Measurements from ENCODE around the gene SORBS2. TPM values are rescaled to one million over a fixed set of nuclear protein-coding genes. Genes with fewer than 3 reads are reported as not detected.

SORBS2 gene
- total and polyA plus RNA-seq, 2 of the 4 experiments (the other 2 are of a cell fraction): 0.18 TPM; not detected in 1

DNA sequence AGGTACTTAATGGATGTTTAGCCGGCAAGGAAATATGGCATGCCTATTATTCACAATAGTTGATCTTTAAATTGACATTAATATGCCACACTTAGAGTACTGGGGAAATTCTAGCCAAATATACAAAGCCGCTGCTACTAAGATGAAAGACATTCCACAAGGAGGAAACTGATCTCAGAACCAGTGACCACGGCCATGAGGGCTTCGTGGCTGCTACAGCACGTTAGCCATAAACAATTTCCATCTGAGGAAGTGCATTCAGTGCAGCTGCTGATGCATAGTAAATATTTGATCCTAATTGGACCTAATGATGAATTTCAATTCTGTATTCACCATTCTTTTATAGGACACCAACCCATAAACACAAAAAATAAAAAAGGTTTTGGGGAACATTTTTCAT, 59.1 kb downstream of the SORBS2 start:
- POLR2A ChIA-PET (ENCODE audit: unreplicated experiment): no interaction called here
- Histone ChIP-seq H3K14ac (replicated peaks; ENCODE audit: low read depth, low read length) (no peak overlapping the region), H3K18ac (ENCODE audit: low read depth, low read length) (no peak overlapping the region), H3K23ac (ENCODE audit: low read depth, low read length) (no peak overlapping the region), H4K8ac (ENCODE audit: low read depth in 2 of 2, low read length in 2 of 2) (no peak overlapping the region), H3K4me2 (ENCODE audit: low read depth, low read length) (no peak overlapping the region), H4K20me1 (ENCODE audit: insufficient read depth, low read length) (no peaks in the 10 kb centered on the region), H3K4ac (ENCODE audit: low read depth, low read length) (no peak overlapping the region), H3K9me1 (ENCODE audit: insufficient read depth, low read length) (no peaks in the 10 kb centered on the region; the same call in 1 of the 2 replicates), H4K5ac (ENCODE audit: low read depth, low read length) (no peak overlapping the region), H2BK20ac (ENCODE audit: low read depth, low read length) (no peak overlapping the region), H2BK15ac (ENCODE audit: low read depth, low read length) (no peak overlapping the region), H3K9me3 (ENCODE audit: control insufficient read depth, insufficient read depth, low read length) (no peaks in the 10 kb centered on the region), H3K27ac (ENCODE audit: insufficient read depth, low read length) (no peak overlapping the region), H3K4me3 (ENCODE audit: insufficient read depth, low read depth, low read length) (no peak overlapping the region), H2BK5ac (ENCODE audit: low read depth, low read length, poor library complexity, severe bottlenecking) (no peak overlapping the region), H3K27me3 (ENCODE audit: control insufficient read depth, insufficient read depth, low read length) (peaks cover 29% of the 10 kb centered on the region), H3K9ac (ENCODE audit: low read depth, low read length) (no peak overlapping the region), H2AK9ac (replicated peaks; ENCODE audit: low read depth, low read length, poor library complexity) (no peak overlapping the region), H2AK5ac (ENCODE audit: low read depth, low read length) (no peak overlapping the region), H3K4me1 (ENCODE audit: control insufficient read depth, insufficient read depth, low read length) (no peaks in the 10 kb centered on the region), H3K36me3 (ENCODE audit: control insufficient read depth, insufficient read depth, low read length) (no peaks in the 10 kb centered on the region), H3K56ac (ENCODE audit: extremely low read depth, insufficient read depth, low read length) (no peak overlapping the region), H2BK120ac (ENCODE audit: low read depth, low read length) (no peak overlapping the region), H4K91ac (ENCODE audit: insufficient read depth, low read depth, low read length) (no peak overlapping the region), H3K79me1 (ENCODE audit: low read depth in 1 of 2, low read length in 2 of 2) (no peaks in the 10 kb centered on the region), H2AFZ (replicated peaks; ENCODE audit: low read length, poor library complexity) (no peak overlapping the region)
- DNase-seq (no peak), ATAC-seq (ENCODE audit: low read depth) (no peak)
- CTCF ChIA-PET: no interaction called here
- in situ Hi-C loops (cut with MboI; ENCODE audit: low sequenced_read_pairs) (no loop called here), dilution Hi-C loops (cut with HindIII; ENCODE audit: low sequenced_read_pairs, unreplicated experiment) (no loop called here), intact Hi-C loops (cut with micrococcal nuclease) (no loop called here)
- no peak for TF ChIP-seq MAZ (IDR thresholded peaks at IDR 0.05; ENCODE audit: borderline replicate concordance, low read depth, low read length)
- no peak for TF ChIP-seq CHD1 (IDR thresholded peaks at IDR 0.05; ENCODE audit: low read depth, low read length)
- TF ChIP-seq, protein P1, sequence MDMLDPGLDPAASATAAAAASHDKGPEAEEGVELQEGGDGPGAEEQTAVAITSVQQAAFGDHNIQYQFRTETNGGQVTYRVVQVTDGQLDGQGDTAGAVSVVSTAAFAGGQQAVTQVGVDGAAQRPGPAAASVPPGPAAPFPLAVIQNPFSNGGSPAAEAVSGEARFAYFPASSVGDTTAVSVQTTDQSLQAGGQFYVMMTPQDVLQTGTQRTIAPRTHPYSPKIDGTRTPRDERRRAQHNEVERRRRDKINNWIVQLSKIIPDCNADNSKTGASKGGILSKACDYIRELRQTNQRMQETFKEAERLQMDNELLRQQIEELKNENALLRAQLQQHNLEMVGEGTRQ (IDR thresholded peaks at IDR 0.05; ENCODE audit: low read depth, low read length): no peak
- TF ChIP-seq FOS (IDR thresholded peaks at IDR 0.05; ENCODE audit: low read depth, low read length): no peak
- no peak for TF ChIP-seq POLR2A (IDR thresholded peaks at IDR 0.05; ENCODE audit: low read depth, low read length)
- no peak for TF ChIP-seq SMC3 (IDR thresholded peaks at IDR 0.05; ENCODE audit: low read depth, low read length)
- TF ChIP-seq RAD21 (IDR thresholded peaks at IDR 0.05; ENCODE audit: low read length): no peak
- no peak for TF ChIP-seq MXI1 (IDR thresholded peaks at IDR 0.05; ENCODE audit: borderline replicate concordance, low read depth, low read length)
- TF ChIP-seq MAFK (IDR thresholded peaks at IDR 0.05; ENCODE audit: low read depth, low read length): no peak
- no peak for TF ChIP-seq BHLHE40 (IDR thresholded peaks at IDR 0.05; ENCODE audit: low read depth, low read length)
- no TSS peak for BruUV-seq (replicated peaks)
- no CpG with 5 or more reads among the region's 5 CpGs for WGBS, 2 experiments (ENCODE audit: extremely low coverage in 2 of 2, insufficient read length in 1 of 2)

All from IMR-90 (cell line).